Spinal cord (tissue), 10 donors: ENCODE results near the gene CGB5. TPM values are rescaled to one million over a fixed set of nuclear protein-coding genes. Genes with fewer than 3 reads are reported as not detected.
"Not testable (repeated sequence)": the region's sequence is repeated elsewhere in the genome, so short reads cannot be mapped to it uniquely, and the experiment has no call there.

ENCODE experiments used
- DNase-seq, 6 donors: peaks; one replicate each; pipeline versions ENCODE4 v3.0.0 to v3.0.0-alpha.2; 2013 to 2015; ENCODE audit warnings: low spot score in 6 of 6, low read depth in 4 of 6
- H3K27ac ChIP-seq: one replicate; pipeline ENCODE4 v1.5.1; 2013; ENCODE audit warnings: low read depth, low read length, control low read depth
- H3K27me3 ChIP-seq: one replicate; pipeline ENCODE4 v1.6.1; 2013; ENCODE audit warnings: low read length; ENCODE audit not compliant: control insufficient read depth, insufficient read depth
- H3K36me3 ChIP-seq: one replicate; pipeline ENCODE4 v1.6.1; 2013; ENCODE audit warnings: low read length; ENCODE audit not compliant: control insufficient read depth, insufficient read depth
- H3K4me1 ChIP-seq: one replicate; pipeline ENCODE4 v1.6.1; 2013; ENCODE audit warnings: low read length; ENCODE audit not compliant: control insufficient read depth, insufficient read depth
- H3K4me3 ChIP-seq: one replicate; pipeline ENCODE4 v1.5.1; 2013; ENCODE audit warnings: low read depth, low read length, control low read depth
- H3K9me3 ChIP-seq: one replicate; pipeline ENCODE4 v1.6.1; 2013; ENCODE audit warnings: low read length; ENCODE audit not compliant: control insufficient read depth, insufficient read depth
- WGBS: methylation state at CpG from one replicate; pipeline ENCODE4 v1.1.5; 2013; ENCODE audit warnings: missing lambda C conversion rate; ENCODE audit not compliant: insufficient coverage; 5-methylcytosine and 5-hydroxymethylcytosine counted together
- long read RNA-seq, 4 donors: transcript quantifications; one replicate each; lab custom pipeline, GENCODE V29; 2026
- polyA plus RNA-seq, 2 donors: library from polyadenylated mRNA; unstranded; fragments of 120-200 nt; gene quantifications; one replicate each; pipeline ENCODE4 v1.2.1, GENCODE V29; 2013; ENCODE audit not compliant: insufficient read length in 2 of 2
- total RNA-seq, 2 donors: library from RNA; depleted of rRNA in 1 of 2; stranded (reverse); fragments of 120-200 nt in 1 of 2; fragments of >200 nt in 1 of 2; gene quantifications; one replicate each; pipeline versions ENCODE4 v1.2.3 to v1.2.4, GENCODE V29; 2013 to 2014
- donor health status: healthy.

Gene CGB5
- total RNA-seq (1 to 10 TPM in 1 of 2 donors, not detected in 1; 1.4 TPM), polyA plus RNA-seq (not detected)
- long read RNA-seq, donor 1, result 0 reads
- long read RNA-seq, donor 2, result 0 reads
- long read RNA-seq, donor 3, result 0 reads
- long read RNA-seq, donor 4, result 0 reads

DNA sequence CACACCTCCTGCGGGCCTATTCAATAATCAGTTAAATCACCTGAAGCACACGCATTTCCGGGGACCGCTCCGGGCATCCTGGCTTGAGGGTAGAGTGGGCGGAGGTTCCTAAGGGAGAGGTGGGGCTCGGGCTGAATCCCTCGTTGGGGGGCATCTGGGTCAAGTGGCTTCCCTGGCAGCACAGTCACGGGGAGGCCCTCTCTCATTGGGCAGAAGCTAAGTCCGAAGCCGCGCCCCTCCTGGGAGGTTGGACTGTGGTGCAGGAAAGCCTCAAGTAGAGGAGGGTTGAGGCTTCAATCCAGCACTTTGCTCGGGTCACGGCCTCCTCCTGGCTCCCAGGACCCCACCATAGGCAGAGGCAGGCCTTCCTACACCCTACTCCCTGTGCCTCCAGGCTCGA is at the start of gene CGB5:
CGB5 (plus strand) TSS at position 301 of the 400 bp plus-strand sequence. CDS start 362 bp downstream, outside the sequence.
- DNase-seq, H3K4me3 ChIP-seq, H3K4me1 ChIP-seq, H3K27ac ChIP-seq, H3K36me3 ChIP-seq, H3K27me3 ChIP-seq, H3K9me3 ChIP-seq: not testable (repeated sequence)
- 70% methylated on average over 10 of the region's 15 CpGs for WGBS

DNA sequence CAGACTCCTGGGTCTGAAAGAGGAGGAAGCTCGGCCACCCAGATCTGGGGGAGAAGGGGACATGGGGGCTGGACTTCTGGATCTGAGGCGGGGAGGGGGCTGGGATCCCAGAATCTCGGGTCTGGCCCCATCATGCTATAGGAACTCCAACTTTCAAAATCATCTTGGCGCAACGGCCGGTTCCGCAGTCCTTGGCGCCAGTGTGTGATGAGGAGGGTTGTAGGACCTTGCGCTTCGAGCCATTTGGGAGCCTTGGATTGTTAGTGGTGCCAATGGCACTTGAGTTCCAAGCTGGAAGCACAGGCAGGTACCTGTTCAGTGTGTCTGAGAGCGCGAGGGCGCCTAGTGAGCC is 49.6 kb upstream of the CGB5 start:
- H3K36me3 ChIP-seq, result peaks cover 26% of the 10 kb centered on the region
- peak overlapping the region; percentile 98 for H3K27ac ChIP-seq
- no peaks in the 10 kb centered on the region for H3K9me3 ChIP-seq
- no peak for DNase-seq
- peak overlapping the region; percentile 90 for H3K4me3 ChIP-seq
- H3K27me3 ChIP-seq, result no peaks in the 10 kb centered on the region
- WGBS, result 1% methylated on average over 7 of the region's 13 CpGs
- H3K4me1 ChIP-seq, result peaks cover 35% of the 10 kb centered on the region

DNA sequence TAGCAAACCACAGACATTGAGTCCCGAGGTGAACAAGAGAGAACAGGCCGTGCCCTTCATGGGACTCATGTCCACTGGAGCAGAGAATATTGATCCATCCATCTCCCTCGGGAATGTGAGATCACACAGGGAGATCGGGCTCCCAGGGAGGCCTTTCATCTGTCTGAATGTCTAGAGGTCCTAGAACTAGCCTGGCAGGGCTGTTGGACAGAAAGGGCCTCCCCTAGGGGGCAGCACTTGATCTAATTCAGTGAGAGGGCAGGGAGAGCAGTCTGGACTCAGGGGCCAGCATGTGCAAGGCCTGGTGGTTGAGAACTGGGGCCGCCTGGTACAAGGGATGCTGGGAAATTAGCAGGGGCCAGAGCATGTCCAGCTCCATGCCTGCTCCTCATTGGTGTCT is 45.7 kb upstream of the CGB5 start:
- no peak overlapping the region for H3K27ac ChIP-seq
- peaks cover 28% of the 10 kb centered on the region for H3K36me3 ChIP-seq
- no peak for DNase-seq
- no peaks in the 10 kb centered on the region for H3K27me3 ChIP-seq
- H3K4me3 ChIP-seq, result no peak overlapping the region
- WGBS, result 42% methylated on average over 5 of the region's 5 CpGs
- no peaks in the 10 kb centered on the region for H3K9me3 ChIP-seq
- H3K4me1 ChIP-seq, result peaks cover 10% of the 10 kb centered on the region

DNA sequence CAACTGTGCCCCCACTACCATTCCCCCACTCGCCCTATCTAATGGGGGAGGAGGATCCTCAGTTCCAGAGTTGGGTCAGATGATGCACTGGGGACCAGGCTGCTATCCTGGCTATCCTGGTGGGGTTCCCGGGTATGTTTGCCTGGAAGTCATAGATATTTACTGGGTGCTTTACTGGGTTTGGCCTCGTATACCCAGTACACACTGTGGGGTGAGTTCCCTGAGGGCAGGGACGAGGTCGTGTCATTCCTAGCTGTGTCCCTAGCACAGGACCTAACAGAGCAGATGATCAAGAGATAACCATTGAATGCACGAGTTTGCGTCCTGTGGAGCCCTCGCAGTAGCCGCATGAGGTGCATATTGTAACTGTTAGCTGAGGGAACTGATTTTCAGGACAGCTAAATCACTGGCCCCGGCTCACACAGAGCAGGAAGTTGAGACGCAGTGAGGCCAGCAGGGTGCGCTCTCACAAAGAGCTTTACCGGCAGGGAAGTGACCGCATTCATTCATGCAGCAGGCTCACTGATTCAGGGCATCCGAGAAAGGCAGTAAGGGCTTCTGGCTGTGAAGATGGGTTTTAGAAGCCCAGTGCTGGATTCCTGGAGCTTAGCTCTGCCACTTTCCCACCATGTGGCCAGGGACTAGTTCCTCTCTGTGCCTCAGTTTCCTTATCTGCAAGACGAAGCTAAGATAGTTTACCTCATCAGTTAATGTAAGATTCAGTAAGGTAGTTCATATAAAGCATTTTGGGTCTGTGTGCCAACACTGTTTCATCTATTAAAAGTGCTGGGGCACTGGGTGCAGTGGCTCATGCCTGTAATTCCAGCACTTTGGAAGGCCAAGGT is 43.9 kb upstream of the CGB5 start:
- 36% methylated on average over 13 of the region's 16 CpGs for WGBS
- peaks cover 45% of the 10 kb centered on the region for H3K36me3 ChIP-seq
- H3K4me1 ChIP-seq, result peaks cover 2% of the 10 kb centered on the region
- H3K27ac ChIP-seq, result no peak overlapping the region
- H3K4me3 ChIP-seq, result no peak overlapping the region
- no peaks in the 10 kb centered on the region for H3K27me3 ChIP-seq
- H3K9me3 ChIP-seq, result no peaks in the 10 kb centered on the region
- peak in 2 of 6 donors; percentile 57 to 64 for DNase-seq

DNA sequence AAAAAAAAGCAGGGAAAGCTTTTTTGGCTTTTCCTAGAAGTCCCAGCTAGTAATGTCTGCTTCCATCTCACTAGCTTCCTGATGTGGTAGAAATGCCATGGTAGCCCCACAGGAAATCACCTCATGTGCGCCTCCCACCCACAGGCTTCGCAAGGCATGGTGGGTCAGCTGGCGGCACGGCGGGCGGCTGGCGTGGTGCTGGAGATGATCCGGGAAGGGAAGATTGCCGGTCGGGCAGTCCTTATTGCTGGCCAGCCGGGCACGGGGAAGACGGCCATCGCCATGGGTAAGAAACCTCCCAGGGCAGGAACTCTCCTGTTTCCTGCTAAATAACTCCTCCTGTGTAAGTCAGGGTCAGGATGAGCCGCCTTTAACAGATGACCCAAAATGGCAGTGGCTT is 39.5 kb upstream of the CGB5 start:
- H3K27me3 ChIP-seq, result no peaks in the 10 kb centered on the region
- H3K36me3 ChIP-seq, result peaks cover 71% of the 10 kb centered on the region
- no peaks in the 10 kb centered on the region for H3K9me3 ChIP-seq
- no peak overlapping the region for H3K27ac ChIP-seq
- 99% methylated on average over 11 of the region's 15 CpGs for WGBS
- no peak overlapping the region for H3K4me3 ChIP-seq
- H3K4me1 ChIP-seq, result no peaks in the 10 kb centered on the region
- no peak for DNase-seq

DNA sequence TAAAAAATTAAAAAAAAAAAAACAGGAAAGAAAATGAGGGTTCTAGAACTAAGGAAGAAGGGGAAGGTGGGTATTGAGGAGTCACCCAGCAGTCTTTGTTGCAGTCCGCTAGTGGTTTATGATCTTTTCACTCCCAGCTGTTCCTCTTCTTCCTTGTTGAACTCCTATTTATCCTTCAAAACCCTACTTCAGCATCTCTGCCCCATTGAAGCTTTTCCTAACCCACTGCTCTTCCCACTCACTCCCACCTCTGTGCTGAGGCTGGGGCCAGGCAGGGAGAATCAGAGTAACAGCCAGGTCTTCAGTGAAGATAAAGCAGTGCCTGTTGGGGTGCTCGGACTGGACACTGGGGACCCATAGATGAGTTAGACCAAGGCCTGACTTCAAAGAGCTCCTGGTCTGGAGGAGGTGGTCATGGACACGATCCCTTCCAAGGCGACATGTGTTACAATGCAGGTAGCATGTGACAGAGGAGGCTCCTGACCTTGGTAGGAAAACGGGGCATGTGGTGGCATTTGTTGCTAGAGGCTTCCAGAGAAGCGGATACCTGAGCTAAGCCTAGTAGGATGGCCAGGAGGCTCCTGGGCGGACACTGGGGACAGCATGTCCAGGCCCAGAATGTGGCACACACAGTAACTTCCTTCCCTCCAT is 38.6 kb upstream of the CGB5 start:
- WGBS, result 94% methylated on average over 6 of the region's 7 CpGs
- H3K27ac ChIP-seq, result no peak overlapping the region
- H3K4me3 ChIP-seq, result no peak overlapping the region
- H3K4me1 ChIP-seq, result no peaks in the 10 kb centered on the region
- DNase-seq, result no peak
- no peaks in the 10 kb centered on the region for H3K27me3 ChIP-seq
- H3K36me3 ChIP-seq, result peaks cover 74% of the 10 kb centered on the region
- no peaks in the 10 kb centered on the region for H3K9me3 ChIP-seq

DNA sequence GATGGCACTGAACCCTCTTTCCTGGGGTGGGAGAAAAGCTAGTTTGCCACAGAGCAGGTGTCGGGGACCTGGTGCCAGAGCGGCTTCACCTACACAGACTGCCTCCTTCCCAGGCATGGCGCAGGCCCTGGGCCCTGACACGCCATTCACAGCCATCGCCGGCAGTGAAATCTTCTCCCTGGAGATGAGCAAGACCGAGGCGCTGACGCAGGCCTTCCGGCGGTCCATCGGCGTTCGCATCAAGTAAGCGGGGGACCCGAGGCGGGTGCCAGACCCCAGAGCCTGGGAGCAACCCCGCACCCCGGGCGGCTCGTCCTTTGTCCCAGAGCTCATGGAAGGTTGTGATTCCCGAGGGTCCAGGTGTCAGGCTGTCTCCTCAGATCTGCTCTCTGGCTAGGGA is 36.7 kb upstream of the CGB5 start:
- no peak for DNase-seq
- no peak overlapping the region for H3K27ac ChIP-seq
- H3K27me3 ChIP-seq, result no peaks in the 10 kb centered on the region
- no peaks in the 10 kb centered on the region for H3K9me3 ChIP-seq
- peaks cover 85% of the 10 kb centered on the region for H3K36me3 ChIP-seq
- no peak overlapping the region for H3K4me3 ChIP-seq
- 97% methylated on average over 22 of the region's 22 CpGs for WGBS
- H3K4me1 ChIP-seq, result no peaks in the 10 kb centered on the region

DNA sequence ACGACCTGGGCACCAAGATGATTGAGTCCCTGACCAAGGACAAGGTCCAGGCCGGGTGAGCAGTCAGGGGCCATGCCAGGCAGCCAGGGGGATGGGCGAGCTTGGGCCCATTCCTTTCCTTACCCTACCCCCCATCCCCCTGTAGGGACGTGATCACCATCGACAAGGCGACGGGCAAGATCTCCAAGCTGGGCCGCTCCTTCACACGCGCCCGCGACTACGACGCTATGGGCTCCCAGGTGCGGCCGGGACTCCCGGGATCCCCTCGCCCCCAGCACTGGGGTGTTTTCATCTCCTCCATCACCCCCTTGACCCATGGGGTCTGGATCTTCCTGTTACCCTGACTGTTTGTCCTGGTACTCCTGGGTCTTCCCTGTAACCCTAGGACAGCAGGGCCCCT is 33.8 kb upstream of the CGB5 start:
- Histone ChIP-seq H3K4me3 (no peak overlapping the region), H3K27me3 (no peaks in the 10 kb centered on the region), H3K36me3 (peaks cover 81% of the 10 kb centered on the region), H3K4me1 (no peaks in the 10 kb centered on the region), H3K9me3 (no peaks in the 10 kb centered on the region), H3K27ac (no peak overlapping the region)
- DNase-seq, result no peak
- WGBS, result over 99% methylated on average over 16 of the region's 18 CpGs

DNA sequence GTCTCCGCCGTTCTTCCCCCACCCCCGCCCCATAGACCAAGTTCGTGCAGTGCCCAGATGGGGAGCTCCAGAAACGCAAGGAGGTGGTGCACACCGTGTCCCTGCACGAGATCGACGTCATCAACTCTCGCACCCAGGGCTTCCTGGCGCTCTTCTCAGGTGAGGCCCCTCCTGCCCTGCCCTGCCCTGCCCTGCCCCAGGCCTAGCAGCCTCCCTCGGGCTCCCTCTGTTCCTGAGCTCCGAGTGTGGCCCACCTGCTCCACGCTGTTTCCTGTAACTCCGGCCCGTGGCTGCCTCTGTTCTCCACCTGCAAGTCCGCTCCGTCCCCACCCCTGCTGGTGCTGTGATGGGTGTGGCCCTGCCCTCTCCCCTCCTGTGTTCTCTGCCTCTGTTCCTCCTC is 33.2 kb upstream of the CGB5 start:
- Histone ChIP-seq H3K27me3 (no peaks in the 10 kb centered on the region), H3K36me3 (peaks cover 81% of the 10 kb centered on the region), H3K9me3 (no peaks in the 10 kb centered on the region), H3K27ac (no peak overlapping the region), H3K4me1 (no peaks in the 10 kb centered on the region), H3K4me3 (no peak overlapping the region)
- no peak for DNase-seq
- 94% methylated on average over 16 of the region's 18 CpGs for WGBS

DNA sequence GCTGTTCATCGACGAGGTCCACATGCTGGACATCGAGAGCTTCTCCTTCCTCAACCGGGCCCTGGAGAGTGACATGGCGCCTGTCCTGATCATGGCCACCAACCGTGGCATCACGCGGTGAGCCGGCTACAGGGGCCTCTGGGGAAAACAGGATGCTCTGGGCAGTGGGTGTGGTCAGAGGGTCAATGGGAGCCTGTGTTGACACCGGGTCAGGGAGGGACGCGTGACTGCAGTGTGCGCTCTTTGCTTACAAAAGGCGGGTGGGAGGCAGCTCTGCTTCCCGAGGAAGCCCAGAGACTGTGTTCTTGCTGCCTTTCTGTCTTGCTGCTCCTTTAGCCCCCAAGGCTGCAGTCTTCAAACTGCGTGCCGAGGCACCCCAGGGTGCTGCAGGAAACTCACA is 32.5 kb upstream of the CGB5 start:
- 83% methylated on average over 13 of the region's 17 CpGs for WGBS
- Histone ChIP-seq H3K36me3 (peaks cover 81% of the 10 kb centered on the region), H3K9me3 (no peaks in the 10 kb centered on the region), H3K27ac (no peak overlapping the region), H3K4me1 (no peaks in the 10 kb centered on the region), H3K4me3 (no peak overlapping the region), H3K27me3 (no peaks in the 10 kb centered on the region)
- no peak for DNase-seq
